Measurements from ENCODE around the gene AQP12A.

The AQP12A gene

DNA sequence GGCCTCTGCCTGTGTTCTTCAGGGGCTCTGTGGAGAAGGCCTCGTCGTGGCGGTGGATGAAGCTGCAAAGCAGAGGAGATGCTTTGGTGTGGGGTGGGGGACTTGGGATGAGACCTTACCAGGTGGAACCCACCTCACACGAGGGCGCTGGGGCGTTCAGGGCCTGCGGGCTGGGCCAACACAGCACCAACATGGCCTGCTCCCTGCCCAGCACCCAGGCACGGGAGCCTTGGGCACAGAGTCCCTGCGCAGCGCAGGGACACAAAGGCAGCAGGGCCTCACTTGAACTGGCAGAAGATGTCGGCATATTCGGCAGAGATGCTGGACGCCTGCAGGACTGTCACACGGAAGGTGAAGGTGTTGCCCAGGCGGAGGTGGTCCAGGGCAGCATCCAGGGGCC lies 53.8 kb downstream of the AQP12A start:
- DNase-seq (ENCODE audit: low read depth in 2 of 2) = no peak

DNA sequence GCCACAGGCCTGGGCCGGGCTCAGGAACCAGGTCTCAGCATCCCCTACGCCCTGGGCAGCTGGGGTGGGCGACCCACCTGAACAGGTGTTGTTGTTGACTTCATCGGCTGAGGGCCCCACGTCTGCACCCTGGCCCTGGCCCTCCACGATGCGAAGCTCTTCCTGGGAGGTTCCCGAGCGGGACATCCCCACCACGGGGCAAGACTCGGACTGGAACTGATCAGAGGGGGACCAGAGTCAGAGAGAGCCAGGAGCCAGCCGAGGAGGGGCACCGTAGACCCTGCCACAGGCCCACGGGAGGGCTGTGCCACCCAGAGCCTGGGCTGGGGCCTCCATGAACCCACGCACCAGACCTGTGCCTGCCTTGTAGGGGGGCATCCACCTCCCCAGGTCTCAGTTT lies 54.3 kb downstream of the AQP12A start:
- DNase-seq (ENCODE audit: low read depth in 2 of 2) = no peak

DNA sequence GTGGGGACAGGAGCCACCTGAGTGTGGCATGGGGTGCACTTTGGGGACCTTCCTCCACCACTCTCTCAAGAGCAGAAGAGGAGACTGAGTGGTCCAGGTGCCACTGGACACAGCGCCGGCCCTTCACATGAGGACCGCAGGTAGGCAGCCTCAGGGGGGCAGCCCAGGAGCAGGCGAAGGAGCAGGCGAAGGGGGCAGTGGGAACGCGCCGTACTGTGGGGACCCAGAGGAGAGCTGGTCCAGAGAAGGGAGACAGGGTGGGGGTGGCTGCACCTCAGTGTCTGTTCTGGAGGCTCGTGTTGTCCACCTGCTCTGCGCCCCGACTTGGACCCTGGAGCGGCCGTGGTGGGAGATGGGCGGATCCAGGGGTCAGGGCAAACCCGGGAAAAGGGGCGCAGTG lies 55.0 kb downstream of the AQP12A start:
- no peak for DNase-seq (ENCODE audit: low read depth in 2 of 2)

DNA sequence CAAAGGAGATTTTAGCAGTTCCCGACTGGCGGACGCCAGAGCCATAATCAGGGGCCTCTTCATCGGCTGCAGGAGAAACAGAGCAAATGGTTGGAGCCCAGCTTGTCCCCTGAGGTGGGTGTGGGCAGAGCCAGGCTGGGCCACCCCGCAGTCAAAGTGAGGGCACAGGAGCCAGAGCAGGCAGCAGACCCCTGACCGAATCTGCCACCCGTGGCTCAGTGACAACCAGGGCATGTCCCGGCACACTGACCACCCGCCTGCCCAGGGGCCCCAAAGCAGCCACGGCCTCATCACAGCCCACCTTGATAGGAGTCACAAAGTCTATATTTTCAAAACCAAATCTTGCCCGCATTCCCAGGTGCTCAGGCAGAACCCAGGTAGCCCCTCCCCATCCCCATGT lies 55.6 kb downstream of the AQP12A start:
- DNase-seq (ENCODE audit: low read depth in 2 of 2) = no peak
